Cardiac muscle cell (in vitro differentiated cells and primary cell): ENCODE measurements around the gene SOX12. TPM values are rescaled to one million over a fixed set of nuclear protein-coding genes. Genes with fewer than 3 reads are reported as not detected.

Source experiments
- DNase-seq, 2 donors: peaks; one replicate each; pipeline versions ENCODE4 v3.0.0 to v3.0.0-alpha.2; 2010 to 2017; ENCODE audit warnings: low read depth in 1 of 2, low spot score in 1 of 2
- H3K27ac ChIP-seq: fragments of 200-600 bp; sonication (generic); 2 replicates; pipeline ENCODE4 v1.5.1; 2016
- H3K27me3 ChIP-seq: fragments of 200-600 bp; sonication (generic); 2 replicates; pipeline ENCODE4 v1.6.0; 2016; ENCODE audit warnings: control low read depth
- H3K36me3 ChIP-seq: fragments of 200-600 bp; sonication (generic); 2 replicates; pipeline ENCODE4 v1.5.1; 2016; ENCODE audit warnings: control low read depth
- H3K4me1 ChIP-seq: fragments of 200-600 bp; sonication (generic); 2 replicates; pipeline ENCODE4 v1.8.1; 2017; ENCODE audit warnings: low read depth, mild to moderate bottlenecking, mixed run types
- H3K4me3 ChIP-seq: fragments of 200-600 bp; sonication (generic); 2 replicates; pipeline ENCODE4 v1.5.1; 2016; ENCODE audit warnings: mild to moderate bottlenecking
- H3K9me3 ChIP-seq: fragments of 200-600 bp; sonication (generic); 2 replicates; pipeline ENCODE4 v1.5.1; 2017; ENCODE audit warnings: low read depth, mild to moderate bottlenecking, control low read depth
- polyA plus RNA-seq: library from polyadenylated mRNA; unstranded; fragments of >200 nt; fragmentation: Nextera tagmentation; extraction: Ambion mirVana; gene quantifications from 2 replicates; pipeline ENCODE4 v1.2.1, GENCODE V29; 2016
- total RNA-seq: library from RNA; depleted of rRNA; stranded (reverse); fragments of >200 nt; gene quantifications from 2 replicates; pipeline ENCODE4 v1.2.3, GENCODE V29; 2016
- TF ChIP-seq, protein P1 (sequence below): IDR thresholded peaks from 2 replicates; pipeline ENCODE4 v1.5.1; 2012; ENCODE audit warnings: low read depth, mild to moderate bottlenecking, low read length

SOX12 gene
- total and polyA plus RNA-seq, 2 experiments from 2014 or later, result 41.9 to 79.8 TPM

DNA sequence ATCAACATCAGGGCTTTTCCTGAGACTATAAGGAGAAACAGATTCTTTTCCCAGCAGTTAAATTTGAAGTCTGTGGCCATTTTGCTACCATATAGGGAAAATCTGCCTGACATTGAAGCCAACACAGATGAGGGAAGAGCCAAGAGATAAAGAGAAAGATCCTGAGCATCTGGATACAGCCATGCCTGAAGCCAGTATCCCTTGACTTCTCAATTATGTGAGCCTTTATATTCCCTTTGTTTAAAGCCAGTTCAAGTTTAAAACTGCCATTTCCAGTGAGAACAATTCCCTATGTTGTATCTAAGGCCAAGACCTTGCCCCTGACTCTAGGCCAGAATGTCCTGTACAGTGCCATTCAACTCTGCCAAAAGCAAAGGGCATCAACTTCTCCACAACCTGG is 17.8 kb downstream of the SOX12 start:
- Histone ChIP-seq H3K27me3 (no peaks in the 10 kb centered on the region), H3K36me3 (no peaks in the 10 kb centered on the region), H3K4me3 (no peak overlapping the region), H3K4me1 (peaks cover 3% of the 10 kb centered on the region), H3K27ac (no peak overlapping the region), H3K9me3 (no peaks in the 10 kb centered on the region)
- DNase-seq, result no peak
- TF ChIP-seq, protein P1, sequence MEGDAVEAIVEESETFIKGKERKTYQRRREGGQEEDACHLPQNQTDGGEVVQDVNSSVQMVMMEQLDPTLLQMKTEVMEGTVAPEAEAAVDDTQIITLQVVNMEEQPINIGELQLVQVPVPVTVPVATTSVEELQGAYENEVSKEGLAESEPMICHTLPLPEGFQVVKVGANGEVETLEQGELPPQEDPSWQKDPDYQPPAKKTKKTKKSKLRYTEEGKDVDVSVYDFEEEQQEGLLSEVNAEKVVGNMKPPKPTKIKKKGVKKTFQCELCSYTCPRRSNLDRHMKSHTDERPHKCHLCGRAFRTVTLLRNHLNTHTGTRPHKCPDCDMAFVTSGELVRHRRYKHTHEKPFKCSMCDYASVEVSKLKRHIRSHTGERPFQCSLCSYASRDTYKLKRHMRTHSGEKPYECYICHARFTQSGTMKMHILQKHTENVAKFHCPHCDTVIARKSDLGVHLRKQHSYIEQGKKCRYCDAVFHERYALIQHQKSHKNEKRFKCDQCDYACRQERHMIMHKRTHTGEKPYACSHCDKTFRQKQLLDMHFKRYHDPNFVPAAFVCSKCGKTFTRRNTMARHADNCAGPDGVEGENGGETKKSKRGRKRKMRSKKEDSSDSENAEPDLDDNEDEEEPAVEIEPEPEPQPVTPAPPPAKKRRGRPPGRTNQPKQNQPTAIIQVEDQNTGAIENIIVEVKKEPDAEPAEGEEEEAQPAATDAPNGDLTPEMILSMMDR, result no peak

DNA sequence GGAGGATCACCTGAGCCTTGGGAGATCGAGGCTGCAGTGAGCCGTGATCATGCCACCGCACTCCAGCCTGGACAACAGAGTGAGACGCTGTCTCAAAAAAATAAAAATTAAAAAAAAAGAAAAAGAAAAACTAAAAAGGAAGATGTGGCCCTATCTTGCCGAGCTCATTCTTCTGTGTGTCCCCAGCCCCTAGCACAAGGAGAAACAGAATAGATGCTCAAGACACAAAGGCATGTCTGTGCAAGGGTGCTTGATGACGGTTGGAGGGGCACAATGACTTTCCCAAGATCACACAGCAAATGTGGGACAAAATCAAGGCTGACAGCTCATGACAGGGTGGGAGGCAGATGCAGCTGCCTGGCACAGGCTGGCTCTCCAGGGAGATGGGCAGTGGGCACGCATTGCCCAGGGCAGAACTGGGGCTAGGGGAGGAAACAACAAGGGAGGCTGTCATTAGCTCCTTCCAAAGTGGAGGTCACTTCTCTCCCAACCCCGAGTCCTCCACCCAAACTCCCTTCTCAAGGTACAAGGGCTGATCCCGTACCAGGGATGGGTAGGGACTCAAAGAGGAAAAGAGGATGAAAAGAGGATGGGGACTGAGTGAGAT is 20.8 kb downstream of the SOX12 start:
- no peak for DNase-seq
- TF ChIP-seq, protein P1, result no peak
- H3K27me3 ChIP-seq, result no peaks in the 10 kb centered on the region
- H3K36me3 ChIP-seq, result peaks cover 6% of the 10 kb centered on the region
- H3K4me3 ChIP-seq, result peak overlapping the region; percentile 79
- H3K4me1 ChIP-seq, result peaks cover 10% of the 10 kb centered on the region
- H3K27ac ChIP-seq, result peak overlapping the region; percentile 93
- no peaks in the 10 kb centered on the region for H3K9me3 ChIP-seq

DNA sequence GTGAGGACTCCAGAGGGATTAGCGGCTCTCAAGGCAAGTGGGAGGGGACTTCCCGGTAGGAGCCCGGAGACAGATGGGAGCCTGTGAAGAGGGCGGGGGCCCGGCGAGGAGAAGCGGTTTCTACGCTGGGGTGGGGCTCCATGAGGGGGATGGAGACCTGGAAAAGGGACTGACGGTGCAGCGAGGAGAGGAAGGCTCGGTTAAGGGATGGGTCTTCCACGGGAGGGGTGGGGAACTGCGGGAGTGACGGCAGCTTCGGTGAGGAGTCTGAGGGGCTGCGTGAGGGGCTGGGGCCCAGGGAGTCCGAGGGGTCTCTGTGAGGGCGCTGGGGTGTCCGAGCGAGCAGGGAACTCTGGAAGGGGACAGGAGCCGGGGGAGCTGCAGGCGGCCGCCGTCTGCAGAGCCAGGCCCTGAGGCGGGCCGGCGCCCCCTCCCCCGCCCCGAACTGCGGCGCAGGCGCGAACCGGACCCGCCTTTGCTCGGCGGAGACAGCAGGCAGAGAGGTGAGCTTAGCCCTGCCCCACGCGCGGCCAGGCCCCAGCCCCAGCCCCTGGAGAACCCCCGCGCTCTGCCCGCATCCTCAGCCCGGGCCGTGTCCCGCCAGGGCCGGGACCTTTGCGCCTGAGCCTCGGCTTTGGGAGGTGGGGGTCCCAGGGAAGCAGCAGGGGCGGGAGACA is 21.4 kb downstream of the SOX12 start, which contains the start of gene NRSN2:
Gene NRSN2, plus strand, starts transcription at position 472 of the 677 bp plus-strand sequence. CDS start 2,533 bp downstream, outside the sequence.
- Histone ChIP-seq H3K4me3 (peak within 1 kb of the TSS; percentile 79), H3K36me3 (peaks cover 6% of the 10 kb centered on the region), H3K27me3 (no peaks in the 10 kb centered on the region), H3K27ac (peak within 1 kb of the TSS; percentile 93), H3K4me1 (peaks cover 10% of the 10 kb centered on the region), H3K9me3 (no peaks in the 10 kb centered on the region)
- TF ChIP-seq, protein P1, result no peak
- peak; percentile 72 to 79 for DNase-seq

DNA sequence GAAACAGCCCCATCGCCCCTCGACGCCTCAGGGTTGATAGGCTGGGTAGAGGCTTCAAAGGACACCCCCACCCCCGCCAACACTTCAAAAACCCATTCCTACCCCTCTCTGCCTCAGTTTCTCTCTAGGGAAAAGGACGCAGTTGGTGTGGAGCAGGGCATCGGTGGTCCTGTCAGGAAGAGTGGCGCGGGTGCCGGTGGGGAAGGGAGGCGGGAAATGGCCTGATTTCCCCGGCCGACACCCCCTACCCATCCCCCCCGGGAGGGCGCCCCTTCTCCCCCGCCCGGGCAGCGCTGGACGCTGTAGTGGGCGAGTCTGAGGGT is 21.9 kb downstream of the SOX12 start:
- no peaks in the 10 kb centered on the region for H3K27me3 ChIP-seq
- DNase-seq, result no peak
- peaks cover 6% of the 10 kb centered on the region for H3K36me3 ChIP-seq
- peak overlapping the region; percentile 93 for H3K27ac ChIP-seq
- TF ChIP-seq, protein P1, result no peak
- H3K4me3 ChIP-seq, result peak overlapping the region; percentile 79
- H3K9me3 ChIP-seq, result no peaks in the 10 kb centered on the region
- peaks cover 10% of the 10 kb centered on the region for H3K4me1 ChIP-seq

DNA sequence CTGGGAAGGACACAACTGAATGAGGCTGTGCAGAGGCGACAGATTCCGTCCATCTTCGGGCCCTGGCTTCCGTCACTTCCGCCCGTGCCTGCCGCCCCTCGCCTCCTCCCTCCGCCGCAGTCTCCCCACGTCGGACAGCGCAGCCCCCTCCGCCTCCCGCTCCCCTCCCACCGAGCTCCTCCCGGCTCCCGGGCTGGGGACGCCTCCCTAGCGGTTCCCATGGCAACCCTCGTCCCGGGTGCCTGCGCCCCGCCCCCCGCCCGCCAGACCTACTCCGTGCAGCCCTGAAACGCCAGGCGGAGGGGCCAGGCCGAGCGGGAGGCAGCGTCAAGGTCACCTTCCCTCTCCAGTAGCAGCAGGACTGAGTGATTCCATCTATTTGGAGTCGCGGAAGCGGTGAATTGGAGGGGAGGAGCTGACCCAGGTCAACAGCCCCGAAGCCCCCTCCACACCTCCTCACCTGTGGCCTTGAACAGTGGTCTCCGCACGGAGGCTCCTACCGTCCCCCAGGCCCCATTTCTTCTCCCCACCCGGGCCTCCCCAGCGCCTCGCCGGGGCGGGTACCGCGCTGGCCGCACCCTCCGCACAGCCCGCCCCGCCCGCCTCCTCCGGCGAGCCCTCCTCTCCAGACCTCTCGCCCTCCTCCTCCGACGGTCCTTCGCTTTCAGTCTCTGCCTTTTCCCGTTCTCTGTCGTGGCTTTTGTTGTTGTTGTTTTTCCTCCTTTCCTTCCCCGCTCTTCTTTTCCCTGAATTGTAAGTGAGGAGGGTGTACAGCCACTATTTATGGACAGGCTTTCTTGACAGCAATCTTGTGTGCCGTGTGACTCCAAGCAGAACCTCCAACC is 22.5 kb downstream of the SOX12 start:
- TF ChIP-seq, protein P1, result no peak
- peaks cover 9% of the 10 kb centered on the region for H3K36me3 ChIP-seq

More for the DNA sequence above, 22.5 kb downstream of the SOX12 start:
- peak; percentile 98 to 99 for DNase-seq
- Histone ChIP-seq H3K4me1 (peaks cover 10% of the 10 kb centered on the region), H3K27ac (peak overlapping the region; percentile 93), H3K27me3 (no peaks in the 10 kb centered on the region), H3K4me3 (peak overlapping the region; percentile 79), H3K9me3 (no peaks in the 10 kb centered on the region)
